T-cell (primary cell): ENCODE measurements around the gene PAQR8. TPM values are rescaled to one million over a fixed set of nuclear protein-coding genes. Genes with fewer than 3 reads are reported as not detected.
"Not testable (repeated sequence)": the region's sequence is repeated elsewhere in the genome, so short reads cannot be mapped to it uniquely, and the experiment has no call there.

Experiments used
- ATAC-seq, 4 experiments: fragments of 200-7000 bp in 3 of 4; fragments of 150-1000 bp in 1 of 4; cut with Tn5 transposase; replicated peaks in 1 of 4; 1 replicate in 3 of 4; 2 replicates in 1 of 4; pipeline ENCODE4 v1.10.0; 2021; ENCODE audit warnings: moderate library complexity in 3 of 4, mild to moderate bottlenecking in 2 of 4, moderate number of reproducible peaks in 1 of 4
- CTCF ChIA-PET, 2 donors: fragments of 300-600 bp; sonication (Branson Sonifier 250); formaldehyde crosslinking; loops; one replicate each; lab custom pipeline; 2022; ENCODE audit warnings: antibody characterized with exemption in 2 of 2; lab: Charles Lee
- POLR2A ChIA-PET, 2 donors: fragments of 300-600 bp; sonication (Branson Sonifier 250); formaldehyde crosslinking; loops; one replicate each; lab custom pipeline; 2022; ENCODE audit warnings: antibody characterized with exemption in 2 of 2; lab: Charles Lee
- DNase-seq, 35 experiments: peaks; one replicate each; pipeline versions ENCODE4 v3.0.0 to v3.0.0-alpha.2; 2013 to 2023
- H3K27ac ChIP-seq: one replicate; pipeline ENCODE4 v1.5.1; 2013; ENCODE audit warnings: low read length
- H3K27me3 ChIP-seq, 2 experiments: replicated peaks in 1 of 2; 1 replicate in 1 of 2; 2 replicates in 1 of 2; pipeline versions ENCODE4 v1.6.1 to v1.7.0; 2013; ENCODE audit warnings: low read length in 1 of 2, mixed read lengths in 1 of 2; ENCODE audit not compliant: control insufficient read depth in 2 of 2, insufficient read depth in 2 of 2; ENCODE audit errors: extremely low read depth in 1 of 2
- H3K36me3 ChIP-seq, 2 donors: 1 replicate in 1 of 2; 2 replicates in 1 of 2; pipeline versions ENCODE4 v1.6.1 to v1.7.0; 2013; ENCODE audit warnings: low read length in 1 of 2; ENCODE audit not compliant: control insufficient read depth in 2 of 2, insufficient read depth in 1 of 2; ENCODE audit errors: extremely low read depth in 1 of 2
- H3K4me1 ChIP-seq, 2 experiments: 1 replicate in 1 of 2; 2 replicates in 1 of 2; pipeline versions ENCODE4 v1.6.1 to v1.7.0; 2013; ENCODE audit warnings: low read length in 2 of 2, mixed read lengths in 1 of 2; ENCODE audit not compliant: insufficient read depth in 2 of 2, control insufficient read depth in 1 of 2; ENCODE audit errors: extremely low read depth in 1 of 2
- H3K4me3 ChIP-seq, 2 donors: 1 replicate in 1 of 2; 2 replicates in 1 of 2; pipeline versions ENCODE4 v1.5.1 to v1.7.0; 2013; ENCODE audit warnings: mild to moderate bottlenecking in 2 of 2, low read length in 1 of 2, moderate library complexity in 1 of 2; ENCODE audit not compliant: control insufficient read depth in 1 of 2; ENCODE audit errors: extremely low read depth in 1 of 2
- H3K9me3 ChIP-seq: 2 replicates; pipeline ENCODE4 v1.7.0; 2013
- H3K27ac Mint-ChIP-seq, 2 donors: one replicate each; pipeline ENCODE4 v1.8.0; 2020 to 2021; ENCODE audit warnings: mild to moderate bottlenecking in 2 of 2, mixed read lengths in 2 of 2
- H3K27me3 Mint-ChIP-seq, 2 donors: one replicate each; pipeline ENCODE4 v1.8.0; 2021 to 2022; ENCODE audit warnings: mixed read lengths in 2 of 2
- H3K36me3 Mint-ChIP-seq: one replicate; pipeline ENCODE4 v1.8.0; 2021; ENCODE audit warnings: mixed read lengths
- H3K4me1 Mint-ChIP-seq, 3 donors: one replicate each; pipeline ENCODE4 v1.8.0; 2020 to 2022; ENCODE audit warnings: mixed read lengths in 3 of 3, mild to moderate bottlenecking in 1 of 3
- H3K4me3 Mint-ChIP-seq, 3 donors: one replicate each; pipeline ENCODE4 v1.8.0; 2020 to 2022; ENCODE audit warnings: mild to moderate bottlenecking in 3 of 3, mixed read lengths in 3 of 3, moderate library complexity in 3 of 3
- H3K9me3 Mint-ChIP-seq, 3 donors: one replicate each; pipeline ENCODE4 v1.8.0; 2020 to 2022; ENCODE audit warnings: mixed read lengths in 3 of 3
- WGBS: methylation state at CpG from one replicate; pipeline ENCODE4 v1.1.5; 2013; ENCODE audit warnings: missing lambda C conversion rate; ENCODE audit not compliant: insufficient coverage; 5-methylcytosine and 5-hydroxymethylcytosine counted together
- total RNA-seq, 35 experiments: library from RNA in 6 of 35; stranded (reverse) in 6 of 35; fragments of 120-200 nt in 1 of 35; gene quantifications; one replicate each; pipeline versions ENCODE4 v1.2.1 to v1.2.4 and lab custom pipeline; 2013 to 2026

Gene PAQR8
- total RNA-seq, 5 donors from 2014 or later (not counting 1 experiment from before 2014, with no cell fraction given) = 12.0 to 35.2 (median 30.2) TPM

DNA sequence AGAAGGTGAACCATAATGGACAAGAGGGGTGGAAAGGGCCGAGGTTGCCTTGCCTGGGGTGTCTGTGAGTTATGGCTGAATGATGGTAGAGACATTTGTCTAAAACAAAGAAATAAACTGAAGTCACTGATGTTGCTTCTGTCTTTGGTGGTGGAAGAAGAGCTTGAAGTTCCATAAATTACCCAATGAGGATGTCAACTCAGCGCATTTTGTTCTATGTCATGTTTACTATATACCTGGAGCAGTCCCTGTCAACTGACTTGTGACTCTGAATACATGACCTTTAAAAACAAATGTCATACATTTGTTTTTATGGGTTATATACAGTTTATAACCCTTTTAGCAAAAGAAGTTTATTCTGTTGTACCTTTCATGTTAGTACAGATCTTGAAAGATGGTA, 60.2 kb downstream of the PAQR8 start:
- H3K4me3 ChIP-seq = no peak overlapping the region
- no peaks in the 10 kb centered on the region for H3K36me3 ChIP-seq
- DNase-seq (no peak), ATAC-seq (no peak)
- Mint-ChIP-seq H3K4me1 (peaks cover 0 to 7% (median 0%) of the 10 kb centered on the region in 3 donors), H3K27me3 (no peaks in the 10 kb centered on the region), H3K4me3 (no peak overlapping the region), H3K27ac (no peak overlapping the region), H3K36me3 (no peaks in the 10 kb centered on the region), H3K9me3 (no peaks in the 10 kb centered on the region)
- 100% methylated on average over 1 of the region's 2 CpGs for WGBS
- H3K9me3 ChIP-seq = no peaks in the 10 kb centered on the region
- H3K27me3 ChIP-seq = peaks cover 0 to 8% of the 10 kb centered on the region in 2 experiments
- peaks cover 5 to 17% of the 10 kb centered on the region in 2 experiments for H3K4me1 ChIP-seq
- ChIA-PET POLR2A (interaction anchor here in 1 of 2 donors (1.4 kb wide), 1 partner anchor 31 kb away, joined by 3 read pairs; no protein-coding TSS in a partner anchor), CTCF (interaction anchor here (0.5 to 1.7 kb wide), 4 partner anchors 14 to 241 kb away, joined by 3 to 5 read pairs (median 4); no protein-coding TSS in a partner anchor)
- no peak overlapping the region for H3K27ac ChIP-seq

GRCh38 chr6:52423448-52423847, 61.5 kb downstream of the PAQR8 start:
- CTCF ChIA-PET = interaction anchor here (0.6 to 0.9 kb wide), 7 partner anchors 11 to 262 kb away, joined by 3 to 4 read pairs (median 4); no protein-coding TSS in a partner anchor
- WGBS = no CpG with 5 or more reads among the region's 3 CpGs
- H3K27me3 ChIP-seq = peaks cover 0 to 8% of the 10 kb centered on the region in 2 experiments

DNA sequence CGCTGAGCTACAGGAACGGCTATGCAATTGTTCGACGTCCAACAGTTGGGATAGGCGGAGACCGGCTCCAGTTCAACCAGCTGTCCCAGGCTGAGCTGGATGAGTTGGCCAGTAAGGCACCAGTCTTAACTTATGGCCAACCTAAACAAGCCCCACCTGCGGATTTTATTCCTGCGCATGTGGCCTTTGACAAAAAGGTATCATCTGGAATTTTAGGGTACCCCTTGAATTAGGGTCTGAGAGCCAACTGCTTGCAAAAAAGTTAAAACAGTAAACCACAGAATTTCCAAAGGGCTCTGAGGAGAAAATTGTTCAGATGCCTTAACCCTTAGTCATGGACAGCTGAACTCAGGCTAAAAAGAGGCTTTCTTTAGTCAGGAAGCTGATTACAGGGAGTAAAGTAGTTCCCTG, 62.0 kb downstream of the PAQR8 start:
- Histone ChIP-seq H3K4me1 (peaks cover 5 to 17% of the 10 kb centered on the region in 2 experiments), H3K27me3 (peaks cover 0 to 8% of the 10 kb centered on the region in 2 experiments), H3K9me3 (no peaks in the 10 kb centered on the region), H3K36me3 (no peaks in the 10 kb centered on the region), H3K4me3 (no peak overlapping the region), H3K27ac (no peak overlapping the region)
- Mint-ChIP-seq H3K27ac (no peak overlapping the region), H3K36me3 (no peaks in the 10 kb centered on the region), H3K9me3 (no peaks in the 10 kb centered on the region), H3K4me3 (no peak overlapping the region), H3K4me1 (peaks cover 0 to 5% (median 0%) of the 10 kb centered on the region in 3 donors), H3K27me3 (no peaks in the 10 kb centered on the region)
- POLR2A ChIA-PET = interaction anchor here in 1 of 2 donors (0.7 kb wide), 2 partner anchors 23 to 481 kb away, joined by 4 read pairs; no protein-coding TSS in a partner anchor
- DNase-seq = no peak
- ATAC-seq = no peak
- 100% methylated on average over 5 of the region's 8 CpGs for WGBS
- CTCF ChIA-PET = interaction anchor here (0.6 to 0.7 kb wide), 4 partner anchors 16 to 262 kb away, joined by 3 to 4 read pairs (median 3); no protein-coding TSS in a partner anchor

More at GRCh38 chr6:52423448-52423847, 61.5 kb downstream of the PAQR8 start:
- no peaks in the 10 kb centered on the region for H3K9me3 ChIP-seq
- Mint-ChIP-seq H3K4me3 (no peak overlapping the region), H3K9me3 (no peaks in the 10 kb centered on the region), H3K4me1 (peaks cover 0 to 7% (median 0%) of the 10 kb centered on the region in 3 donors), H3K36me3 (no peaks in the 10 kb centered on the region), H3K27ac (no peak overlapping the region), H3K27me3 (no peaks in the 10 kb centered on the region)
- ATAC-seq (no peak), DNase-seq (no peak)
- H3K27ac ChIP-seq = no peak overlapping the region
- H3K4me1 ChIP-seq = peaks cover 5 to 17% of the 10 kb centered on the region in 2 experiments
- no peaks in the 10 kb centered on the region for H3K36me3 ChIP-seq
- H3K4me3 ChIP-seq = no peak overlapping the region
- POLR2A ChIA-PET = interaction anchor here in 1 of 2 donors (0.7 kb wide), 2 partner anchors 23 to 482 kb away, joined by 4 read pairs; no protein-coding TSS in a partner anchor

DNA sequence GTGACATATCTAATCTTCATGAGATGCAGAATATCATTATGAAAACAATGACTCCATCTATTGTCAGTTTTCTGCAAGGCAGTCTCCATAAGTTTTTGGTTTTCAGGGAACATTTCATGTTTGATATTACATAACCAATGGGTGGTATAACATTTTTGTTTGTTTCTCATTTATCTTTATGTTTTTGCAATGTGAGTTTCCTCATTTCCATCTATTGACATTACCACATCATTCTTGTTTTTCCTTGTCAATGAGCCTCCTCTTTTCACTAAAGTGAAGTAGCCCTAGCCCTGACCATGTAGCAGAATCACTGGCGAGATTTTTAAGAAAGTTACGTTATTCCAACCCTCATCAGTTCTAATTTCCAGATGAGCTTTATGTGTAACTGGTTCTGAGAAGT, 62.6 kb downstream of the PAQR8 start:
- ChIA-PET POLR2A (interaction anchor here (0.5 to 1.3 kb wide), 2 partner anchors 10 to 27 kb away, joined by 3 to 7 read pairs; no protein-coding TSS in a partner anchor), CTCF (interaction anchor here in 1 of 2 donors (0.7 kb wide), 1 partner anchor 173 kb away, joined by 3 read pairs; no protein-coding TSS in a partner anchor)
- Mint-ChIP-seq H3K36me3 (peaks cover 3% of the 10 kb centered on the region), H3K27ac (no peak overlapping the region), H3K9me3 (no peaks in the 10 kb centered on the region), H3K4me1 (no peaks in the 10 kb centered on the region), H3K4me3 (no peak overlapping the region), H3K27me3 (no peaks in the 10 kb centered on the region)
- Histone ChIP-seq H3K36me3 (no peaks in the 10 kb centered on the region), H3K27me3 (peaks cover 0 to 8% of the 10 kb centered on the region in 2 experiments), H3K9me3 (no peaks in the 10 kb centered on the region), H3K4me3 (no peak overlapping the region), H3K27ac (no peak overlapping the region), H3K4me1 (peaks cover 5 to 13% of the 10 kb centered on the region in 2 experiments)
- no CpG with 5 or more reads among the region's 2 CpGs for WGBS
- ATAC-seq (no peak), DNase-seq (no peak)

DNA sequence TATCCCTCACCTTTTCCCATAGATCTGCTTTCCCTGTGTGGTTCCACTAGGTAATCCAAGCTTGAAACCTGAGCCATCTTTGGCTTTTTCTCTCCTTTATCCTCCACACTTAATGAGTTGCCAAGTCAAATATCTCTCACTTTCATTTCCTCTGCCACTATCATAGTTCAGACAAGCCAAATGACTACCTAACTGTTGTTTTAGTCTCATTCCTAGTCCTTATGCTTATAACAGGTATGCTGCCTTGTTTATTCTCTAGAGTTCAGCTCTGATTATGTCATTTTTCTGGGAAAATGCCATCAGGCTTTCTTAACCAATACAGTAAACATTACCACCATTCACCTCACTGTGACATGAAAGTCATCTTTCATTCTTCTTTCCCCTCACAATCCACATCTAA, 64.7 kb downstream of the PAQR8 start:
- Histone ChIP-seq H3K4me1 (no peaks in the 10 kb centered on the region), H3K36me3 (no peaks in the 10 kb centered on the region), H3K9me3 (no peaks in the 10 kb centered on the region), H3K4me3 (no peak overlapping the region), H3K27me3 (no peaks in the 10 kb centered on the region), H3K27ac (no peak overlapping the region)
- Mint-ChIP-seq H3K4me3 (no peak overlapping the region), H3K27me3 (no peaks in the 10 kb centered on the region), H3K4me1 (peaks cover 2 to 7% (median 4%) of the 10 kb centered on the region in 3 donors), H3K9me3 (no peaks in the 10 kb centered on the region), H3K36me3 (peaks cover 10% of the 10 kb centered on the region), H3K27ac (no peak overlapping the region)
- no peak for DNase-seq
- ATAC-seq = no peak
- CTCF ChIA-PET = interaction anchor here in 1 of 2 donors (0.6 kb wide), 1 partner anchor 19 kb away, joined by 8 read pairs; no protein-coding TSS in a partner anchor
- POLR2A ChIA-PET = interaction anchor here in 1 of 2 donors (0.5 kb wide), 1 partner anchor 642 kb away, joined by 5 read pairs; no protein-coding TSS in a partner anchor

DNA sequence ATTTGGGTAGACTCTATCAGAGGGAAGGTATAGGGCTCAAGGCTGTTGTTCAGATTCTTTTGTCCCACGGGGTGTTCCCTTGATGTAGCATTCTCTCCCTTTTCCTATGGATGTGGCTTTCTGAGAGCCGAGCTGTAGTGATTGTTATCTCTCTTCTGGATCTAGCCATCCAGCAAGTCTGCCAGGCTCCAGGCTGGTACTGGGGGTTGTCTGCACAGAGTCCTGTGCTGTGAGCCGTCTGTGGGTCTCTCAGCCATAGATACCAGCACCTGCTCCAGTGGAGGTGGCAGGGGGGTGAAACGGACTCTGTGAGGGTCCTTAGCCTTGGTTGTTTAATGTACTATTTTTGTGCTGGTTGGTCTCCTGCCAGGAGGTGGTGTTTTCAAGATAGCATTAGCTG, 71.3 kb downstream of the PAQR8 start:
- peaks cover 19% of the 10 kb centered on the region for H3K36me3 Mint-ChIP-seq
- H3K4me3 ChIP-seq, H3K27me3 Mint-ChIP-seq, ATAC-seq, H3K4me1 Mint-ChIP-seq, H3K9me3 Mint-ChIP-seq, H3K36me3 ChIP-seq, H3K27ac Mint-ChIP-seq, H3K27me3 ChIP-seq, DNase-seq, H3K27ac ChIP-seq, H3K4me1 ChIP-seq, CTCF ChIA-PET, H3K4me3 Mint-ChIP-seq, H3K9me3 ChIP-seq, POLR2A ChIA-PET: not testable (repeated sequence)
- no CpG with 5 or more reads among the region's 4 CpGs for WGBS
